GM21515 (cell line): ENCODE results near the gene HID1.

Experiments used
- ATAC-seq: cut with Tn5 transposase; IDR thresholded peaks from one replicate; pipeline ENCODE4 v1.9.1; 2021; ENCODE audit not compliant: unreplicated experiment

Gene HID1

GRCh38 chr17:74949455-74950115, 23.0 kb downstream of the HID1 start:
- no peak for ATAC-seq

GRCh38 chr17:74947041-74947754, 25.4 kb downstream of the HID1 start:
- no peak for ATAC-seq

GRCh38 chr17:74946641-74947040, 25.9 kb downstream of the HID1 start:
- no peak for ATAC-seq

- ATAC-seq = no peak
These were observed 27.0 kb downstream of the HID1 start for GRCh38 chr17:74945543-74945942.

GRCh38 chr17:74943808-74944522, 28.6 kb downstream of the HID1 start:
- no peak for ATAC-seq

- ATAC-seq = no peak
These were observed 31.3 kb downstream of the HID1 start for GRCh38 chr17:74941128-74941725.

GRCh38 chr17:74939534-74939933, 33.0 kb downstream of the HID1 start:
- no peak for ATAC-seq

GRCh38 chr17:74938194-74938950, 34.2 kb downstream of the HID1 start:
- ATAC-seq = no peak

GRCh38 chr17:74937064-74938051, 35.2 kb downstream of the HID1 start:
- ATAC-seq = no peak

GRCh38 chr17:74936470-74936799, 36.1 kb downstream of the HID1 start:
- ATAC-seq = no peak

- no peak for ATAC-seq
These were observed 36.7 kb downstream of the HID1 start, which contains the start of gene OTOP3 for GRCh38 chr17:74935585-74936469. Gene OTOP3, plus strand, starts transcription at chr17:74935898. Its CDS starts 24 bp downstream, at chr17:74935922.

GRCh38 chr17:74935048-74935447, 37.5 kb downstream of the HID1 start:
- no peak for ATAC-seq

- ATAC-seq = no peak
These were observed 42.0 kb downstream of the HID1 start for GRCh38 chr17:74930535-74931036.

- no peak for ATAC-seq
These were observed 43.8 kb downstream of the HID1 start for GRCh38 chr17:74928786-74929185.

- ATAC-seq = no peak
These were observed 47.3 kb downstream of the HID1 start for GRCh38 chr17:74925242-74925641.

- no peak for ATAC-seq
These were observed 48.2 kb downstream of the HID1 start, which contains the start of gene OTOP2 for GRCh38 chr17:74924250-74924948. Gene OTOP2, plus strand, starts transcription at chr17:74924273. Its CDS starts 360 bp downstream, at chr17:74924633.

- ATAC-seq = no peak
These were observed 48.9 kb downstream of the HID1 start for GRCh38 chr17:74923538-74924249.
